Activated gamma-delta T cell (primary cell): ENCODE measurements around the gene CRELD1.
A peak's percentile ranks its signal among the peaks of the same experiment; 100 is the strongest.
"Not testable (repeated sequence)": the region's sequence is repeated elsewhere in the genome, so short reads cannot be mapped to it uniquely, and the experiment has no call there.

Source experiments
- DNase-seq: peaks from one replicate; lab custom pipeline; 2025; lab: John Stamatoyannopoulos, UW
- total RNA-seq, 2 donors: gene quantifications; one replicate each; lab custom pipeline; 2026; lab: John Stamatoyannopoulos, UW

Gene CRELD1, protein sequence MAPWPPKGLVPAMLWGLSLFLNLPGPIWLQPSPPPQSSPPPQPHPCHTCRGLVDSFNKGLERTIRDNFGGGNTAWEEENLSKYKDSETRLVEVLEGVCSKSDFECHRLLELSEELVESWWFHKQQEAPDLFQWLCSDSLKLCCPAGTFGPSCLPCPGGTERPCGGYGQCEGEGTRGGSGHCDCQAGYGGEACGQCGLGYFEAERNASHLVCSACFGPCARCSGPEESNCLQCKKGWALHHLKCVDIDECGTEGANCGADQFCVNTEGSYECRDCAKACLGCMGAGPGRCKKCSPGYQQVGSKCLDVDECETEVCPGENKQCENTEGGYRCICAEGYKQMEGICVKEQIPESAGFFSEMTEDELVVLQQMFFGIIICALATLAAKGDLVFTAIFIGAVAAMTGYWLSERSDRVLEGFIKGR
- 9.6 to 16.1 reads per million in 2 donors for total RNA-seq

DNA sequence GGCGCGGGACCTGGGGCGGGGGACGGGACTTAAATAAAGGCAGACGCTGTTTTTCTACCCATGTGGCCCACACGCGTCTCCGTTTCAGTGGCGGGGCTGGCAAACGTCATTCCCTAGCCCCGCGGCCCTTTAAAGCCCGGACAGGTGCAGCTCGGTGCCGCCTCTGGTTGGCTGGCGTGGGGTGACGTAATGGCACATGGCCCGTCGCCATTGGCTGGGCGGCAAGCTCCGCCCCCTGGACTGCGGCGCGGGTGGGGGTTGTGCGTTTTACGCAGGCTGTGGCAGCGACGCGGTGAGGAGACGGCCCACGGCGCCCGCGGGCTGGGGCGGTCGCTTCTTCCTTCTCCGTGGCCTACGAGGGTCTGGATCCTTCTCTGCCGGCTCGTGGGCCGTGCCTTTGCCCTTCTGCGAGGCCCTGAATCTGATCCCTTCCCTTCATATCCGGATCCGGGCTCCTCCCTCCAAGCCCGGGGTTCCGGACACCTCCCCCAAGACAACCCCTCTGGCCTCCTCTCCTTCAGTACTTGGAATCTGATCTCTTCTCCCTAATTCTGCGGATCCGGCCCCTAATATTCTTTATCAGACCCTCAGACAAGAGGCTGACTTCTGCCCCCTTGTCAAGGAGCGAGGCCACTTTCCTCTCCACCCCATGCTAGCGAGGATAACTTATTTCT lies at the start of gene CRELD1:
Gene CRELD1, plus strand, starts transcription at position 274 of the 674 bp plus-strand sequence. CDS start 605 bp downstream, outside the sequence.
- DNase-seq = peak; percentile 93

DNA sequence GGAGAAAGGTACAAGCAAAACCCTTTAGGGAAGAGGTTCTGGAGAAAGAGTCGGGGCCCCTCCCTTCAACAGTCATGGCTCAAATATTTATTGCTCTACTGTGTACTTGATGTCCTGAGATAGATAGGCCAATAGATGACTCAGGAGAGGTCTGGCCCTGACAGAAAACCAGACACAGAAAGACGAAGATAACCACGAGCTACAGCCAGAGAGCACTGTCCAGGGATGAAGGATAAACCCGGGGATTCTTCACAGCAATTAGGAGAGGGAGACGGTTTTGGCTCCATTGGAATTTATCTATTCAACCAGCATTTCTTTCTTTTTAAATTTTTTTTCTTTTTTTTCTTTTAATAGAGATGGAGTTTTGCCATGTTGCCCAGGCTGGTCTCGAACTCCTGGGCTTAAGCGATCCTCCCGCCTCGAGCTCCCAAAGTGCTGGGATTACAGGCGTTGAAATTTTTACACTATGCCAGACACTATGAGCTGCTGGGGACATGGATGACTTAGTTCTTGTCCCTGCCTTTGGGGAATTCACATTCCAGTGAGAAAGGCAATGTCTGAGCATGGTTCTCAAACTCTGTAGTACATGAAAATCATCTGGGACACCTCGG lies 49.0 kb upstream of the CRELD1 start:
- DNase-seq = no peak

DNA sequence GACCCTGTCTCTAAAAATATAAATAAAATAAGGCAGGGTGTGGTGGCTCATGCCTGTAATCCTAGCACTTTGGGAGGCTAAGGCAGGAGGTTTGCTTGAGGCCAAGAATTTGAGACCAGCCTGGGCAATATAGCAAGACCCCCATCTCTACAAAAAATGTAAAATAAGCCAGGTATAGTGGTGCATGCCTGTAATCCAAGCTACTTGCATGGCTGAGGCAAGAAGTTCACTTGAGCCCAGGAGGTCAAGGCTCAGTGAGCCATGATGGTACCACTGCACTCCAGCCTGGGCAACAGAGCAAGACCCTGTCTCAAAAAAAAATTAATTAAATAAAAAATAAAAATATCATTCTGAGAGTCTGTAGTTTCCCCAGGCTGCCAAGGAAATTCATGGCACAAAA lies 47.3 kb upstream of the CRELD1 start:
- DNase-seq = no peak

DNA sequence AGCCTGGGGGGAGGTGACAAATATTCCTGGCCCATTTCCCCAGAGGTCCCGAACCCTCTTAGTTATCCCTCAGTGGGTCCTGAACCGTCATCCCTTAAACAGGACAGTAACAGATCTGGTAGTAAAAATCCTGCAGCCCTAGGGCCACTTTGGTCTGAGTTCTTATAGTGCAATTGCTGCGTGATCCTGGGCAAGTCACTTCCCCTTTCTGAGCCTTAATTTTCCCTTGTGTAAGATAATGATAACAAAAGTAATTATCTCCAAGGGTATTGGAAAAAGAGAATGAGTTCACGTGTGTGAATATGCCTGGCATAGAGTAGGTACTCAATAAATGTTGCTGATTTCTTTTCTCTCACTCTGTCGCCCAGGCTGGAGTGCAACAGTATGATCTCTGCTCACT lies 46.2 kb upstream of the CRELD1 start:
- DNase-seq = no peak

DNA sequence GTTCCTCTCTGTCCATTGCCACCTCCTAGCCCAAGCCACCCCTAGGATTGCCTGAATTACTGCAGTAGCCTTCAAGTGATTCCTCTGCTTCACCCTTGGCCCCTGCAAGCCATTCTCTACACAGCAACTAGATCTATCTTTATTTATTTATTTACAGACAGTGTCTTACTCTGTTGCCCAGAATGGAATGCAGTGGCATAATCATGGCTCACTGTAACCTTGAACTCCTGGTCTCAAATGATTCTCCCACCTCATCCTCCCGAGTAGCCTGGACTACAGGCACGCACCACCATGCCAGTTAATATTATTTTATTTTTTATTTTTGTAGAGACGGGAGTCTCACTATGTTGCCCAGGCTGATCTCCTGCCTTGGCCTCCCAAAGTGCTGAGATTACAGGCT lies 45.1 kb upstream of the CRELD1 start:
- no peak for DNase-seq

DNA sequence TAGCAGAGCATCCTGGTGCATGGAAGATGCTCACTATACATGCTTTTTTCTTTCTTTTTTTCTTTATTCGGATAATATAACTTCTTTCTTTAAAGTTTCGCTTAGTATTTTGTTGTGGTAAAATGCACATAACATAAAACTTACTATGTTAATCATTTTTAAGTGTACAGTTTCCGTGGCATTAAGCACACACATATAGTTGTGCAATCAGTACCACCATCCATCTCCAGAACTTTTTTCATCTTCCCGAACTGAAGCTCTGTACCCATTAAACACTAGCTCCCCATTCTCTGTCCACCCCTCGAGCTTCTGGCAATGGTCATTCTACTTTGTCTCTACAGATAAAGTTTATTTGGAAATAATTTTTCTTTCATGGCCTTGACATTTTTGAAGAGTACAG lies 44.2 kb upstream of the CRELD1 start:
- DNase-seq = no peak

DNA sequence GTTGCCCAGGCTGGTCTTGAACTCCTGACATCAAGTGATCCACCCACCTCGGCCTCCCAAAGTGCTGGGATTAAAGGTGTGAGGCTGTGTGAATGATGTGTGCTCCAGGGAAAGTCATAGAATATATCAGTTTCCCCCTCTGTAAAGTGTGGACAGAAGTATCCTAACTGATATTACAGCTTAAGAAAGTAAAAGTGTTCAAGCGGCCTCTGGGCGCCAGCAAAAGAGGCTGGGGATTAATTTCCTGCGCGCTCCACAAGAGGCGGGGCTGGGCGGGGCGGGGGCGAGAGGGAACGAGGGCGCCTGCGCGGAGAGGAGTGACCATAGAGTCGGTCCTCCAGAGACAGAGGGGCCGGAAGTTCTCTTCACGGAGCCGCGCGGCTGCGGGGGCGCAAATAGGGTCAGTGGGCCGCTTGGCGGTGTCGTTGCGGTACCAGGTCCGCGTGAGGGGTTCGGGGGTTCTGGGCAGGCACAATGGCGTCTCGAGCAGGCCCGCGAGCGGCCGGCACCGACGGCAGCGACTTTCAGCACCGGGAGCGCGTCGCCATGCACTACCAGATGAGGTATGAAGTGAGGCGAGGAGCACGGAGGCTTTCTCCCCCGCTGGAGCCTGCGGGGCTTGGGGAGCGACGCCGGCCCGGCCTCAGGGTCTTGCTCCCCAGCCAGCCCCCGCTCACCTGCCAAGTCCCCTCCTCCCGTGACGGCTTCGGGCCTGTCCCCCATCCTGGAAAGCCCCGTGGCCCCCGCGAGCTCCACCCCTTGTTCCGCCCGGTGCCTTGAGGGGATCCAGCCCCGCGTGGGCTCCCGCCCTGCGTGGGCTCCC lies 43.2 kb upstream of the CRELD1 start, which contains the start of gene JAGN1:
Gene JAGN1, plus strand, starts transcription at position 362 of the 823 bp plus-strand sequence. Its CDS starts 113 bp downstream, at position 475.
- peak; percentile 83 for DNase-seq

DNA sequence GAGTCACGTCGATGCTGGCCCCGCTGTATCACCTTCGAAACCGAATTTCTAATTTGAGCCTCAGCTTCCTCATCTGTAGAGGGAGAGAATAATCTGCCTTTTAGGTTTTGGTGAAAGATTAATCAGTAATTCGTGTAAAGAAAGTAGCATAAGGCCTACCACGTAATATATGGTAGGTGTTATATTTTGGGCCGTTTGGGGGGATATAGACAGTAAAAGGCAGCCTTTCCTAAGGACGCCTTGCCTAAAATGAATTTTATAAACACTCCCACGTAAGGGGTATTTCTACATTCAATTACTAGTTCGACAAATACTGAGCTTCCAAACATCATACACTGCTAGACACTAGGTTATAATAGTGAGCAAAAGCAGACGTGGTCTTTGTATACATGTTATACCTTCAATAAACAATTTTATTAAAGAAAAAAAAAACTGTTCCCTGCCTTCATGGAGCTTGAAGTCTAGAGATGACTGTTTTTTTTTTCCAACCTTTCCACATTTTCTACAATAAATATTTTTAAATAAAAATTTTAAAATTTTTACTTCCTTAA lies 42.5 kb upstream of the CRELD1 start:
- DNase-seq = no peak

DNA sequence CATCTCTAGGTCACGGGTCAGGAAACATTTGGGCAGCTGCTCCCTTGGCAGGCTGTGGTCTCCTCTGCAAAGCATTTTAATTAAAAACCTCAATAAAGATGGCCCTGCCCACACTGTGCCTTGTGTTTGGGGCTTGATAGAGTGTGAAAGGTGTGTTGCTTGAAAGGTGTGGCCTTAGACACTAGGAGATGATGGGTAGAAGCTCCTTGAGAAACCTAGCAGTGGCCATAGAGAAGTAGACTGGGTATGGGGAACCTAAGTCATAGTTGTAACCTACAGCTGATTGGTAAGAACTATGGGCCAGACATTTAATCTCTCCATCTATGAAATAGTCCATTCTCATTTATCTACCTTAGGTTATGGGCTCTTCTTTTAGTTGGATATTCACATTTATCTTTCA lies 39.9 kb upstream of the CRELD1 start:
- DNase-seq = no peak

DNA sequence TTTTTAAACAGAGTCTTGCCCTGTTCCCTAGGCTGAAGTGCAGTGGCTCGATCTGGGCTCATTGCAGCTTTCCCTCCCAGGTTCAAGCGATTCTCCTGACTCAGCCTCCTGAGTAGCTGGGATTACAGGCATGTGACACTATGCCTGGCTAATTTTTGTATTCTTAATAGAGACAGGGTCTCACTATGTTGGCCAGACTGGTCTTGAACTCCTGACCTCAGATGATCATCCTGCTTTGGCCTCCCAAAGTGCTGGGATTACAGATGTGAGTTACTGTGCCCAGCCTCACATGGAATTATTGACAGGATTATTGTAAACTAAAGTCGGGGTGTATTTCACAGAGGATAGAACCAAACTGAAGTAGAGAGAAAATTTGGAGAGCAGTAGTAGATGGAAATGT lies 37.9 kb upstream of the CRELD1 start:
- not testable (repeated sequence) for DNase-seq

DNA sequence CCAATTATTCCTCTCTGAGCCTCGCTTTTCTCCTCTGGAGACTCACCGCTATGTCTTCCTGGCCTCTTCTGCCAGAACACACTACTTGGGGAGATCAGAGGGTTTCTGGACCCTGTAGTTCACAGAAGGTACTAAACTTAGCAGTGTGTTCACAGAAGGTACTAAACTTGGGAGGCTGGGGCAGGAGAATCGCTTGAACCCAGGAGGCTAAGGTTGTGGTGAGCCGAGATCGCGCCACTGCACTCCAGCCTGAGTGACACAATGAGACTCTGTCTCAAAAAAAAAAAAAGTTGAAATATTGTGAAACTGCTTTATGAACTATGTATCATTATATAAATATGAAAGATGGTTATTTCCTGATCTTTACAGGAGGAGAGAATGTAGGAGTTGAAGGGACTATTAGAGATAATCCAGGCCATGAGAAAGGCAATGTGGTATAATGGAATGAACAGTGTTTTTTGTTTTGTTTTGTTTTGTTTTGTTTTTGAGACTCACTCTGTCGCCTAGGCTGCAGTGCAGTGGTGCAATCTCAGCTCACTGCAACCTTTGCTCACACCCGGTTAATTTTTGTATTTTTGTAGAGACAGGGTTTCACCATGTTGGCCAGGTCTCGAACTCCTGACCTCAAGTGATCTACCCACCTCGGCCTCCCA lies 36.8 kb upstream of the CRELD1 start:
- not testable (repeated sequence) for DNase-seq

DNA sequence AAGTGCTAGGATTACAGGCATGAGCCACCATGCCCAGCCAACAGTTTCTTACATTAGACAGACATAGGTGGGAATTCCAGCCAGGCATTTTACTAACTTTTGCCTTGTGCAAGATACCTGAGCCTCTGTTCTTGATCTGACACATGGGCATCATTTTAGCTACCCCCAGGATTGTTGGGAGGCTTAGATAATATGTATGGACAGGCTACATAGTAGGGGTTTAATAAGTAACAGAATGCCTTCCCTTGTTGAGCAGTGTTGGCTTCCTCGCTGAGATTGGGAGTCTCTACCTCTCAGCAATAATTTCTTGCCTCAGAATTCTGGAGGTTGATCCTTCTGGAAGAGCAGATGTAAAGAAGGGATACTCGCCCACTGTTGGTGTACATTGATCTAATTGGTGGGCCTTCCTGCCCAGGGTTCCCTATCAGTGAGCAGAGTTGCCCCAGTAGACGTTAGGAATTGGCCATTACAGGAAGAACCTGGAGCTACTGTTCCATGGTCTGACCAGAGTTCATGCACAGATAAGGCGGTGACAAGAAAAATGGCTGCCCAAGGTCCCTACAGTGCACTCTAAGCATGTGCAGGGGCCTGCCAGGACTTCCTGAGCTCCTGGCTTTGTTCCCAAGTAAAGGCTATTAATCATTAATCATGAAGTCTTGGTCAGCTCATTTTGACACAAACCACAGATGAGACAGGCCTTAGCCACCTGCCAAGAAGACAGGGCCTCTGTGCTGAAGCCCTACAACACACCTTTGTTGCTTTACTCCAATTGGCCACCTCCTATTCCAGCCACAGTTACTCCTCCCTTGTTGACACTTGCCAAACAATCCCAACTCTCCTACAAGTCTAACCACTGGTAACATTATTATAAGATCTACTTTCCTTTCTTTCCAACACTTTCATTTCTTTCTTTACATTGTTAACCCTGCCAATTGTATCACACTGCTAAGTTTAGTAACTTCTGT lies 35.9 kb upstream of the CRELD1 start:
- no peak for DNase-seq

DNA sequence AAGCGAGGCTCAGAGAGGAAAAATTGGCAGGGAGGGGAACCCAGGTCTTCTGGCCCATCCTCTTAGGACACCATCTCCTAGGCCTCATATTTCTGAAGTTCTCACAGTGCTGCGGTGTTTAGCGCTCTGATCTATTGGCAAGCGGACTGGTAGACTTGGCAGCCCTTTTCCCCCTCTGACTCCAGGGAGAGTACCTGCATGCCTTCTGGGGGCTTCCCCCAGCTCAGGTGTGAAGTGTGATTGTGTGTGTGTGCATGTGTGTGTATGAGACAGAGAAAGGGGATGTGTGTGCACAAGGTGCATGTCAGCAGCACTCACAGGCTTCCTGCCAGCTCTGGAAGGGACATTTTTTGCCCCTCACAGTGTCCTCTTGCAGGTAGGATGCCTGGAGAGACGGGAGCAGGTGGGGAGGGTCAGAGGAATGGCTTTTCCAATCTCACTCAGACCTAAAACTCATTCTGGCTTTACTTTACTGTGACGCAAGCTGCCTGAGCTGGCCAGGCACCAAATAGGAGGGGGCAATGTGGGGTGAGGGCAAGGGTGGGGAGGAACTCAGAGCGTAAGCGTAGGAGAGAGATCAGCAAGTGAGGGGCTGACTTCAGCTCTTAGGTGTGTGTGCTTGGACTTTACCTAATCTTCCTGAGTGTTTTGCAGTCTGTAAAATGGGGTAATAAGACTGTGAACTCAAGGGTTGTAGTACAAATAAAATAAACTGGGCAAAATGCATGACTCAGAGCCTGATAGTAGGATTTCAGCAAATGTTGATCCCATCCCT lies 35.0 kb upstream of the CRELD1 start:
- no peak for DNase-seq

DNA sequence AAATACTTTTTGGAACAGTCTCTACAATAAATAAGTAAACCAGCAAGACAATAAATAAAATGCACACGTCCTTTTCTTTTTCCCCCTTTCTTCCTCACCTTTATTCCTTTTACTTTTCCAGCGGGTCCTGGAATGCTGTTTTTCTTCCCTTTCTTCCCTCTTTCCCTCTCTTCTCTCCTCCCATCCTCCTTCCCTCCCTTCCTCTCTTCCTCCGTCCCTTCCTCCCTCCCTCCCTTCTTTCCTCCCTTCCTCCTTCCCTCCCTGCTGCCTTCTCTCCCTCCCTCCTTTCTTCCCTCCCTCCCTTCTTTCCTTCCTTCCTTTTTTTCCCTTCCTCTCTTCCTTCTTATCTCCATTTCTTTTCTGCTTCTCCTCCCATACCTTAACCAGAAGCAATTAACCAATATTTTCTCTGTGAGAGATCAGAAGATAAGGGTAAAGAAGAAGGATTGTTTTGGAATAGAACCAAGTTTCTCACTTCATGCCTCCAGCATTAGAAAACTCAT lies 34.3 kb upstream of the CRELD1 start:
- no peak for DNase-seq

DNA sequence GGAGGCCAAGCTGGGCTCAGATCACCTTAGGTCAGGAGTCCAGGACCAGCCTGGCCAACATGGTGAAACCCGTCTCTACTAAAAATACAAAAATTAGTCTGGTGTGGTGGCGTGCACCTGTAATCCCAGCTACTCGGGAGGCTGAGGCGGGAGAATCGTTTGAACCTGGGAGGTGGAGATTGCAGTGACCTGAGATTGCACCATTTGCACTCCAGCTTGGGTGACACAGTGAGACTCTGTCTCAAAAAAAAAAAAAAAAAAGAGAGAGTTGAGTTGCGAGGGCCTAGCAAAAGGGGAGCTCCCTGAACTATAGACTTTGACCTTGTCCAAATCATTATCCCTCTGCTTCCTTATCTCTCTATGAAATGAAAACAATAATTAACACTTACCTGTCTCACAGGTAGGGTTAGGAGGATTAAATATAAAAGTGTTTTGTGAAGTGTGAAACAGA lies 32.6 kb upstream of the CRELD1 start:
- DNase-seq = not testable (repeated sequence)

DNA sequence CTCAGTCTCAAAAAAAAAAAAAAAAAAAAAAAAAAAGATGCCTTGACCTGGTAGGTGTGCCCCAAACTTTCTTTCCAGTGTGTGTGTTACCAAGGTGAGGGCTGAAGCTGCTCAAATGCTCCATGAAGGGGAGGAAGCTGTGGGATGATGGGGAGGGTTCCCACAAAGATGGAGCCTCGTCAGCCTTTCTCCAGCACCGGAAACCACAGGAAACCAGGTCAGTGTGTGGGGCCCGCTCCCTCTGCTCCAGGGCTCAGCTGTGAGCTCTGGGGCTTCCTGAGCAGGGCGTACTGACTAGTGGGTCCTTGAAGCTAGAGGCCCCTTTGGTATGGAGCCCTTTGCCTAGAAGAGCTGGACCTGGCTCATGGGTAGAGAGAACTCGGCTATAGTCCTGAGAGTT lies 31.7 kb upstream of the CRELD1 start:
- no peak for DNase-seq

DNA sequence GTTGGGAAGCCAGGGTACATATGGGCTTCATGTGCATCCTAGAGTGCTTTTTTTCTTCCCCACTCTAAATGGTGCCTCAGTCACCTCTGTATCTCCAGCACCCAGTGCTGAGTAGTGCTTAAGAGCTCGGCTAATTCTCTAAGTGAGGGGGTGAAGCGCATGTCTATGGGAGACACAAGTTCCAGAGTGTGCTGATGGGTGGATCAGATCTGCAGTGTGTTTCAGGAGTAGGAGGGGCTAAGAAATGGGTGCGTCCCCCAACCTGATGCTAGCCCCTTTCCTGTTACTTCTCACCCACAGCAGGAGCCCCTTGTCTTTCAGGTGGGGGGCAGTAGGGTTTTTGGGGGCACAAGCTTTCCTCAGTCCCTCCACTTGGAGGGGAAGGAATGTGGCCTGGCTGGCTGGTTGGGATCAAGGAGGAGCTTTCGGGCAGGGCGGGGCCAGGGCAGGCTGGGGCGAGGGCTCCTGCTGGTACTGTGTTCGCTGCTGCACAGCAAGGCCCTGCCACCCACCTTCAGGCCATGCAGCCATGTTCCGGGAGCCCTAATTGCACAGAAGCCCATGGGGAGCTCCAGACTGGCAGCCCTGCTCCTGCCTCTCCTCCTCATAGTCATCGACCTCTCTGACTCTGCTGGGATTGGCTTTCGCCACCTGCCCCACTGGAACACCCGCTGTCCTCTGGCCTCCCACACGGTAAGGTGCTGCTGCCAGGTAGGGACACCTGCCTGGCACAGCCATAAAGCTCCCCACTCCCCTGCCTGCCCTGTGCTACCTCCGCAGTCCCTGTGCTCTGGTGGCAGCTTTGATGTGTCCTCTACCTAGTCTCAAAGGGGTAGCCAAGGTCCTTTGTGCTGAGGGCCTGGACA lies 31.0 kb upstream of the CRELD1 start, which contains the start of gene IL17RE:
Gene IL17RE, plus strand, starts transcription at position 477 of the 866 bp plus-strand sequence. Its CDS starts 85 bp downstream, at position 562.
- no peak for DNase-seq

DNA sequence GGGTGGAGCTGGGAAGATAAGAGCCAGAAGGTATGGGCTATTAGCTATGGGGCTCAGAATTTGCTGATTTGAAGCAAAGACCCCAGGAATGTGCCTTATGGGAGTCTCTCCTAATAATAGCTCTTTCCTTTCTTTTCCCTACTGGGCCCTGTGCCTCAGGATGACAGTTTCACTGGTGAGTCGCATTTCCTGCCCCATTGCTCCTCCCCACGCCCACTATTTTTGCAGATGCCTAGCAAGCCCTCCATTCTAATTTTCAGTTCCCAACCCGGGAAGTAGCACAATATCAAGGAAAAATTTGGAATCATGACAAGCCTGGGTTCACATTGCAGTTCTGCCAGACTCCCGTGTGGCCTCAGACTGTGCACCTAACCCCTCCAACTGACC lies 30.4 kb upstream of the CRELD1 start:
- DNase-seq = no peak
